ENCODE data around the gene ZBTB40. TPM values are rescaled to one million over a fixed set of nuclear protein-coding genes. Genes with fewer than 3 reads are reported as not detected.

Gene ZBTB40
- polyA plus RNA-seq, 1 of the 3 experiments (the other 2 are of a cell fraction): 5.0 TPM

DNA sequence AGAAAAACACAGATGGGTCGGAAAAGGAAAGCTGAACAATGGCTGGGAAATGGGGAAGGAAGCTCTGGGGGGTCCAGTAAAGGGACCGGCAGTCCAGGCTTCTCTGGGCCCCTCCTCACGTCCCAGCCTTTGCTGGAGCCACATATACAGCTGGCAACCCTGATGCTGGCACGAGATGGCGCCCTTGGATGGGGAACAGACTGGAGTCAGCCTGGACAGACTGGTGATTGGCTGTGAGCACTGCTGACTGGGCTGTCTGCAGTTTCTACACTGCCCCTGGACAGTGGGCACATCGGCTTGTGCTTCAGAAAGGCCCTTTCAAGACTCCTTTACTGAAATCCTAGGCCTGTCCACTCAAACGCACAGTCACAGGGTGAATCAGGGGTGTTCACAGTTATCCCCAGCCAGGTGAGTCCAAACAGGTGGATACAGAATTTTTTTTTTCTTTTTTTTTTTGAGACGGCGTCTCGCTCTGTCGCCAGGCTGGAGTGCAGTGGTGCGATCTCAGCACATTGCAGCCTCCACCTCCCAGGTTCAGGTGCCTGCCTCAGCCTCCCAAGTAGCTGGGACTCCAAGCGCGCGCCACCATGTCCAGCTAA, 31.1 kb upstream of the ZBTB40 start (continued):
- peak; percentile 84 for TF ChIP-seq CTCF (IDR thresholded peaks at IDR 0.05)

GRCh38 chr1:22426781-22427180, 24.9 kb upstream of the ZBTB40 start:
- no peak for DNase-seq
- Histone ChIP-seq H3K27me3 (ENCODE audit: insufficient read depth) (no peaks in the 10 kb centered on the region; the same call in 1 of the 2 replicates), H4K20me1 (ENCODE audit: insufficient read depth) (no peaks in the 10 kb centered on the region), H3K9me2 (no peaks in the 10 kb centered on the region), H3K9me3 (no peaks in the 10 kb centered on the region), H3K27ac (ENCODE audit: low read depth in 2 of 2, low read length in 1 of 2) (no peak overlapping the region), H3F3A (replicated peaks; ENCODE audit: insufficient read depth) (no peaks in the 10 kb centered on the region), H3K4me3 (ENCODE audit: low read depth in 2 of 2, low read length in 1 of 2) (no peak overlapping the region), H3K9ac (no peak overlapping the region), H3K4me1 (ENCODE audit: control insufficient read depth in 1 of 2, insufficient read depth in 2 of 2, low read depth in 1 of 2, low read length in 1 of 2) (no peaks in the 10 kb centered on the region), H3K4me2 (no peak overlapping the region), H2AFZ (ENCODE audit: low read depth) (no peak overlapping the region), H3K79me2 (ENCODE audit: insufficient read depth) (no peaks in the 10 kb centered on the region), H3K36me3 (replicated peaks in 1 of 2; ENCODE audit: control insufficient read depth in 1 of 2, insufficient read depth in 2 of 2, low read length in 1 of 2) (no peaks in the 10 kb centered on the region)
- CTCF ChIA-PET: interaction anchor here (1.2 to 8.3 kb wide), 2 partner anchors 103 to 214 kb away, joined by 4 to 49 read pairs; no protein-coding TSS in a partner anchor
- TF ChIP-seq MXI1 (IDR thresholded peaks at IDR 0.05; ENCODE audit: low read depth, low read length) (no peak), GABPA (IDR thresholded peaks at IDR 0.05; ENCODE audit: low read depth) (no peak), NFIC (IDR thresholded peaks at IDR 0.05; ENCODE audit: borderline replicate concordance) (no peak), FOXJ3 (CRISPR knock-in tag; IDR thresholded peaks at IDR 0.05) (no peak), ELF1 (IDR thresholded peaks at IDR 0.05) (no peak), EP300 (IDR thresholded peaks at IDR 0.05; ENCODE audit: borderline replicate concordance in 1 of 2, low read depth in 1 of 2, low read length in 1 of 2) (no peak), FOSL2 (IDR thresholded peaks at IDR 0.05; ENCODE audit: borderline replicate concordance, low read depth) (no peak), GATA2 (CRISPR knock-in tag; IDR thresholded peaks at IDR 0.05) (no peak), SMC3 (IDR thresholded peaks at IDR 0.05; ENCODE audit: low read depth, low read length) (no peak), CTCF (IDR thresholded peaks at IDR 0.05) (no peak)
- TF ChIP-seq, protein P1, sequence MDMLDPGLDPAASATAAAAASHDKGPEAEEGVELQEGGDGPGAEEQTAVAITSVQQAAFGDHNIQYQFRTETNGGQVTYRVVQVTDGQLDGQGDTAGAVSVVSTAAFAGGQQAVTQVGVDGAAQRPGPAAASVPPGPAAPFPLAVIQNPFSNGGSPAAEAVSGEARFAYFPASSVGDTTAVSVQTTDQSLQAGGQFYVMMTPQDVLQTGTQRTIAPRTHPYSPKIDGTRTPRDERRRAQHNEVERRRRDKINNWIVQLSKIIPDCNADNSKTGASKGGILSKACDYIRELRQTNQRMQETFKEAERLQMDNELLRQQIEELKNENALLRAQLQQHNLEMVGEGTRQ (IDR thresholded peaks at IDR 0.05; ENCODE audit: borderline replicate concordance, low read depth, low read length): no peak
- TF ChIP-seq, protein P2, sequence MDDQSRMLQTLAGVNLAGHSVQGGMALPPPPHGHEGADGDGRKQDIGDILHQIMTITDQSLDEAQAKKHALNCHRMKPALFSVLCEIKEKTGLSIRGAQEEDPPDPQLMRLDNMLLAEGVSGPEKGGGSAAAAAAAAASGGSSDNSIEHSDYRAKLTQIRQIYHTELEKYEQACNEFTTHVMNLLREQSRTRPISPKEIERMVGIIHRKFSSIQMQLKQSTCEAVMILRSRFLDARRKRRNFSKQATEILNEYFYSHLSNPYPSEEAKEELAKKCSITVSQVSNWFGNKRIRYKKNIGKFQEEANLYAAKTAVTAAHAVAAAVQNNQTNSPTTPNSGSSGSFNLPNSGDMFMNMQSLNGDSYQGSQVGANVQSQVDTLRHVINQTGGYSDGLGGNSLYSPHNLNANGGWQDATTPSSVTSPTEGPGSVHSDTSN (IDR thresholded peaks at IDR 0.05): no peak
- TF ChIP-seq, protein P3, sequence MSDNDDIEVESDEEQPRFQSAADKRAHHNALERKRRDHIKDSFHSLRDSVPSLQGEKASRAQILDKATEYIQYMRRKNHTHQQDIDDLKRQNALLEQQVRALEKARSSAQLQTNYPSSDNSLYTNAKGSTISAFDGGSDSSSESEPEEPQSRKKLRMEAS (IDR thresholded peaks at IDR 0.05; ENCODE audit: low read depth): no peak
- WGBS (ENCODE audit: low lambda C conversion rate): 85% methylated on average over 4 of the region's 4 CpGs
- POLR2A ChIA-PET: no interaction called here
